Kidney glomerular epithelial cell (primary cell): ENCODE data around the gene SARDH.
"Not testable (repeated sequence)": the region's sequence is repeated elsewhere in the genome, so short reads cannot be mapped to it uniquely, and the experiment has no call there.

Experiments used
- DNase-seq: peaks from one replicate; lab custom pipeline; 2025; lab: John Stamatoyannopoulos, UW

Gene SARDH

DNA sequence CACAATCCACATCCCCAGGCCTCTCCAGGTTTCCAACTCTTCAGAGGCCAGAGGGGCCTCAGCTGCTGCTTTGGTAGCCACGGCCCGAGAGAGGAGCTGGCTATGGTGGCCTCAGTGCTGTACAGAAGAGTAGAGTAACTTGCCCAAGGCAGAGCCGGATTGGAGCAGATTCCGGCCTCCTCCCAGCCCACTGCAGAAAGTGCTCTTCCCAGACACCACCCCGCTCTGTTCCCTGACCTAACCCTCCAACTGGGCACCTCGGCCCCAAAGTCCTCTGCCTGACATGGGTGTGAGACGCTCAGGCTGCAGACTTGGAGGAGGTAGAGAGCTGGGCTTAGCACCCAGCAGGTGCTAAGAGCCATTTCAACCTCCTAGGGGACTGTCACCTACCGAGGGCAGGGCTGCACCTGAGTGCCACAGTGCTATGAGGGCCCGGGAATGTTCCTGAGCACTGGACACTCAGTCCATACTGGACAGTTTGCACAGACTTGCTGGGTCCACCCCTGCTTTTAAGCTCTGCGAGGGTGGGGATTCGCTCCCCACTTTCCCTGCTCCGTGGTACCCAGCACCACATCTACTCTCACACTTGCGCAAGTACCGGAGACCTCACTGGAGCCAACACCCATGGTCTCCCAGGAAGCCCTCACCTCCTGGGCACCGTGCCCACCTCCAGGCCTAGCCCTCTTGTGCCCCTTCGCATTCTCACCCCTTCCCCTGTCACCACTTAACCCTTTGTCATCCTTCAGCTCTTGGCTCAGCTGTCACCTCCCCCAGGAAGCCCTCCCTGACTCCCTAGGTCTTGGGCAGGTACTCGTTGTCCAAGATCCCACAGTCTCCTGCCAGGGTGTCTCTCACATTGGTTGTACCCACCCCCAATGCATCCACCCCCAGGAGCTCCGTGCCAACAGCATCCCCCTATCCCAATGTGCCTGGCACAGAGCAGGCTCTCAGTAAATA lies 52.2 kb downstream of the SARDH start:
- DNase-seq, result no peak

DNA sequence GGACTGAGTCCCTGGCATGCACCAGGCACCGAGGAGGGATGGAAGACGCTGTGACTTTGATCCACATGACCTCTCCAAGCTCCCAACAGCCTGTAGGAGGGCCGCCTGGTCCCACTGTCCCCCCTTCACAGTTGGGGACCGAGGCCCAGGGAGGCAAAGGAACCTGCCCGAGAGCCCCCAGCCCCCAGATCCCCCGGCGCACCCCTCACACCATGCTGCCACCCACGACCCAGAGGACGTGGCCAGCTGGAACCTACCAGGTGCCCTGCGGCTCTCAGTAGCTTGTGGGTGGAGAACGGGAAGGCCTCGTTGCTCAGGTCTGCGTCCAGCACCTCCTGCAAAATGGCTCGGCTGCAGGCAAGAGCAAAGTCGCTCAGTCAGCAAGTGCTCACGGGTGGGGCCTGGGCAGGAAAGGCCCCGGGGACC lies 53.2 kb downstream of the SARDH start:
- DNase-seq, result no peak

GRCh38 chr9:133684121-133684935 lies 53.8 kb downstream of the SARDH start:
- no peak for DNase-seq

DNA sequence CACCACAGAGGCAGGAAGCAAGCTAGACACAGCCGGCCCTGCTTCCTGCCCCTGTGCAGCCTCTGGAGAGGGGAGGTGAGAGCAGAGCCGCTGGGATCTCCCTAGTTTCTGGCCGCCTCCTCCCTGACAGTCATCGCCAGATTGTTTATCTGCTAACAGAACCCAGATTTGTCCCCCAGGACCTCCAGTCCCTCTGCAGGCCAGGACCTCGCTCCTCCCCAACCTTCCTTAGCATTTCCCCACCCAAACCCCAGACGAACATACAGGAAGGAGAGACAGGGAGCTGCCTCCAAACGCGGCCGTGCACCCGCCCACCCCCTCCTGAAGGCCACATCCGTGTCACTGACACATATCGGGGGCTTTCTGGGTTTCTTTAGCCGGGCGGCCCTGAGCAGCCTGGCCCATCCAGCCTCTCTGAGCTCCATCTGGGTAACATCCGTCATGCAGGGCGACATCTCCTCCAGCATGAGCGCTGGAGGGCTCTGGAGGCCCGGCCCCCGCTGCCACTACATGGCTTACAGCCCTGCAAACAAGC lies 54.5 kb downstream of the SARDH start:
- DNase-seq, result no peak

- no peak for DNase-seq
Measured at GRCh38 chr9:133682818-133683585, 55.1 kb downstream of the SARDH start.

- DNase-seq, result no peak
Measured at GRCh38 chr9:133681658-133682306, 56.4 kb downstream of the SARDH start.

DNA sequence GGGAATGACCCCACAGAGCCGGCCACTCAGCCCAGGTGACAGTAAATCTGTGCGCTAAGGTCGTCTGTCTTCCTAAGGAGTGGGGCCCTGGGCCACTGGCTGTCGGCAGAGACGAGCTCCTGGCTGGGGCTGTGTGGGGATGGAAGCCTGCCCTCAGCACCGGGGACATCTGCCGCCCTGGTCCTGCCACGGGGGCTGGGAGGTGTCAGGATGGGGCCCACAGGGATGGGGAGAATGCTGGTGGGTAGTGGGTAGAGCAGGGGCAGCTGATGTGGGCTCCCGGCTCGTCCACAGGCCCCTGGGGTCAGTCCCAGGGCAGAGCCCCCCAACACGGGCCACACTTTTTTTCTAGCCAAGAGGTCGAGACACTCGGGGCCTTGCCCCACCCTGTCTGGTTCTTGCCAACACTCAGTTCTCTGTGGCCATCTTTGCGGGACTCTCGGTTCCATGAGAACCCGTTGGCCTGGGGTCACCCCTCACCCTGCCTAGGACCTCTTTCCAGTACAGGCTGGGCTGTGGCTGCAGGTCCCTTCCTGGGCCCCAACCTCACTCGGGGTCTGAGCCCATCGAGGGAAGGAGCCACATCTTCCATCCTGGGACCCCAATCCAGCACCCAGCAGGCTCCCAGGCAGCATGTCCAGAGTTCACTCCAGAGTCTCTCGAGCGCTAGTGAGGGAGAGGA lies 57.0 kb downstream of the SARDH start:
- no peak for DNase-seq

DNA sequence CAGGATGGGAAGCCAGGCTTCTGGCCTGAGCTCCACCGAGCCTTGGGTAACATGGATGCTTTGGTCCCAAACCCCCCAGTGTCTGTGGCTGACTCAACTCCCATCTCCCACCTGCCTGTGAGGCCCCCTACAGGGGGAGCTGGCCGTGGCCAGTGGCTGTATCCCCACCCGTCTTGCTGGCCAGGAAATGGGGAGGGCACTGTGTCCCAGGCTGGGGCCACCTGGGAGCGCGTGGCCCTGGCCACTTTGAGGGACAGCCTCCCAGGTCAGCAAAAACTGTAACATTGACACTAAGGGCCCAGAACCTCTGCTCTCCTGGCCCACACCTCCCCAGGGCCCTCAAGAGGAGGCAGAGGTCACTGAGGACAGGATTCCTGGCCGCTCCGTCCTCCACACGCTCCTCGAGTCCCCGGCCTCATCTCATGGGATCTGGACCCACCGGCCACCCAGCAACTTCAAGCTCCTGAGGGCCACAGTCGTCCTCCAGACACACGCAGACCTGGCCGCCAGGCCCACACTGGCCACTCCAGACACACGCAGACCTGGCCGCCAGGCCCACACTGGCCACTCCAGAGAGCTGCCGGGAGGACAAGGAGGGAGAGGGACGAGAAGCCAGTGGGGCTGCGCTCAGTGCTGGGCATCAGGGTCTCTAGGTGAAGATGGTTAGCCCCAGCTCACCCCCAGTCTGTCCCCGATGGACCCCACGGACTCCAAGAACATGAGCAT lies 57.7 kb downstream of the SARDH start:
- DNase-seq, result no peak

DNA sequence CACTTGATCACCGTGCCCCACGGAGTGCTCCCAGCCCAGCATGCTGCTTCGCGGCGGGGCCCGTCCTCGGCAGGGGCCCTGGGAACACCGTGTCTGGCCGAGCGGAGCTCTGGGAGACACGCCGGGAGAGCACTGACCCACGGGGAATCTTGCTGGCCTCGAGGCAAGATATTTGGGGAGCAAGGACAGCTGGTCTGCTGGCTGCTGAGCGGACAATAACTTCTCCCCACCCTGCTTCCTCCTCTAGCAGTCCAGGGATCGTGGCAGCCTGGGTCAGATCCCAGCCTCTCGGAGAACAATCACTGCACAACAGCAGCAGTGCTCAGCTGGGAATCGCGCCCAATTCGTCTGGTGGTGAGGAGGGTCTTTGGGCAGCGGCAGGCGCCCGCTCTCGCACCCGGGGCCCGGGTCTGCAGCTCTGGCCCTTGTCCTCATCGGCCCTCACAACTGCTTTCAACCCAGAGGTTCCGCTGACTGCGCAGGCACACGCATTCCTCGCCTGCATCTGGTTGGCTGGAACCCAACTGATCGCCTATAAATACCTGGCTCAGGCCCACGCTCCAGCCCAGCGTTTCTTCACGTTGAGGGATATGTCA lies 58.6 kb downstream of the SARDH start:
- DNase-seq, result no peak

DNA sequence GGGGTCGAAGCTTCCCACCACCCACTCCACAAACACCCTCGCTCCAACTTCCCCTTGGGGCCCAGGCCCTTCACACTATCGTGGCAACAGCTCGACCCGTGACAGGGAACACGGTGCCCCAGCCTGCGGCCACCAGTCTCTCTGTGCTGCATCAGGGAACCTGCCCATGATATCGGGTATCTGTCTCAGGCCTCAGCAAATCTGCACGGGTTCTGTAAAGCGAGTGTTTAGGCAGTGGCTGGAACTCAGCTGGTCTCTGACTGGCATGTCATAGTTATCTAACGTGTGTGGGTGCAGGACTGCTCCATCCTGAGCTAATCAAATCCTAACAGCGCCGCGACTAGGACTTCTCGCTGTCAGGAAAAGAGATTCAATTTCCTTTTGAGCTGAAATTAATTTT lies 59.1 kb downstream of the SARDH start:
- no peak for DNase-seq

- DNase-seq, result no peak
Measured at GRCh38 chr9:133677126-133678010, 60.8 kb downstream of the SARDH start.

DNA sequence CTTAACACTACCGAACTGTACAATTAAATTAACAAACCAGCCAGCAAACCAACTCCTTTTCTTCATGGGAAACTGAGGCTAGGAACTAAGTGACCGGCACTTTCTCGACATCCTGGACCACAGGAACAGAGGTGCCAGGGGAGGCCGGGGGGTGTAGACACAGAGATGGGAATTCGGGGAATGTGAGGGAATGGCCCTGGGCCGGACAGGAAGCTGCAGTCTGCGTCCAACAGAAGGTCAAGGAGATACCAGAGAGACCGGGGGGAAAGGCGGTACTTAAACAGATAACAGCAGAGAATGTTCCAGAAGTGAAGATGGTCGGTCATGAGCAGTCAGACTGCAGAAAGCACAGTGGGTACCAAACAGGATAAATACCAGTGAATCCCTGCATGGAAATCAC lies 61.7 kb downstream of the SARDH start:
- DNase-seq, result no peak

DNA sequence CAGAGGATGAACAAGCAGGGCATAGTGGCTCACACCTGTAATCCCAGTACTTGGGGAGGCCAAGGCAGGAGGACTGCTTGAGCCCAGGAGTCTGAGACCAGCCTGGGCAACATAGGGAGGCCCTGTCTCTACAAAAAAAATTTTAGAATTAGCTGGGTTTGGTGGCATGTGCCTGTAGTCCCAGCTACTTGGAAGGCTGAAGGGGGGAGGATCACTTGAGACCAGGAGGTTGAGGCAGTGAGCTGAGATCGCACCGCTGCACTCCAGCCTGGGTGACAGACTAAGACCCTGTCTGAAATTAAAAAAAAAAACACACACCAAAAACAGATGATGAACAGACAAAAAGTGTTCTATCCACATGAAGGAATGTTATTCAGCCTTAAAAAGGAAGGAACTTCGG lies 62.4 kb downstream of the SARDH start:
- DNase-seq, result not testable (repeated sequence)

GRCh38 chr9:133674091-133674490 lies 64.1 kb downstream of the SARDH start:
- no peak for DNase-seq

DNA sequence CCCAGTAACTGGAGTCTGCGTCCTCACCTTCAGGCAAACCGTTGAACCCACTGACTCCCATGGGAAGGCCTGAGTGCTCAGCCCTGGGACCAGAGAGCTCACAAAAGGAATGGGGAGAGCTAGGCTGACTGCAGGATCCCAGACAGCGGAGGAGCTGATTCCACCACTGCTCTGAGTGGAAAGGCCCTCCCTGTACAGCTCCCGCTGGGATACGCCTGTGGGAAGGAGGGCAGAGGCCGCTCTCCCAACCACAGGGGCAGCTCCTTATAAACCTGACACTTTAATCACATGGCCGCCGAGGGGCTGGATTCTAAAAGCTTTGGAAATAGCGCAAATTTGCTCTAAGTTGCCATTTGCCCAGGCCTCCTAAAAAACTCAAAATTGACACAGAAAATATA lies 64.9 kb downstream of the SARDH start:
- DNase-seq, result no peak

GRCh38 chr9:133672503-133673257 lies 65.5 kb downstream of the SARDH start:
- no peak for DNase-seq

DNA sequence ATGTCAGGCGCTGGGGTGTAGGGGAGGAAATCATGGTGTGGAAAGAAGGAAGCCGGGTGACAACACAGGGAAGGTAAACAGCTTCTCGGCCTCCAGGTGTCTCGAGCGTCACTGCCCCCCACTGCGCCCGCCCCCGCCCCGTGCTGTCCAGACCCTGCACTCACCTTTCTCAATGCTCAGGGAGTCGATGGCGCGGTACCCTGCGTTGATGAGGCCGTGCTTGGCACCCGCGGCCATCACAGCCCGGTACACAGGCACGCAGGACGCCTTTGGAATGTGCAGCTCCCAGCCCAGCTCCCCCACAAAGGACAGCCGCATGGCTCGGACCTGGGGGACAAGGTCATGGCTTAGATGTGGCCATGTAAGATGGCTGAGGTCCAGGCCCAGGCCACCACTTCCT lies 66.8 kb downstream of the SARDH start:
- no peak for DNase-seq

DNA sequence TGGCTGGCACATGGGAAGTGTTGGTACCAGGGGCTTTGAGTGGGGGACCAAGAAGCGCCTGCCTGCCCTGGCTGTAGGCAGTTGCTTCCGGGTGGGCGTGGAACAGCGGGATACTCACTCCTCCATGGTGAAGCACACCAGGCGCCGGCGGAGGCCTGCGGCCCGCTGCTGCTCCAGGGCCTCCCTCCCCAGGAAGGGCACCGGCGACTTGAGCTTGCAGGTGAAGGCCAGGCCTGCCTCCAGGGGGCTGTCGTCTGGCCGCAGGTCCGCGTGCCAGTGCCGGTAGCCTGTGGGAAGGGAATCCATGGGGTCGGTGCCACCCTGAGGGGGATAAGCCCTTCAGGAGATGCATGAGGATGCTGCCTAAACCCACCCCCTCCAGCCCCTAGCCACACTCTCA lies 67.7 kb downstream of the SARDH start:
- no peak for DNase-seq
